H1 (cell line): ENCODE results near the gene KCNMB1. TPM values are rescaled to one million over a fixed set of nuclear protein-coding genes. Genes with fewer than 3 reads are reported as not detected.

ENCODE experiments used
- CHD7 ChIP-seq: fragments of 300-600 bp; sonication (generic); IDR thresholded peaks from 2 replicates; pipeline ENCODE4 v1.7.1; 2012; ENCODE audit warnings: low read length, moderate library complexity, mild to moderate bottlenecking, inconsistent platforms; ENCODE audit not compliant: insufficient replicate concordance
- CREB1 ChIP-seq: IDR thresholded peaks from 2 replicates; pipeline ENCODE4 v1.6.1; 2012; ENCODE audit warnings: inconsistent platforms
- FOSL1 ChIP-seq: IDR thresholded peaks from 2 replicates; pipeline ENCODE4 v1.6.1; 2011; ENCODE audit warnings: mild to moderate bottlenecking, low read depth, low read length, moderate library complexity; ENCODE audit not compliant: insufficient read depth
- NRF1 ChIP-seq: IDR thresholded peaks from 2 replicates; pipeline ENCODE4 v1.6.1; 2011; ENCODE audit warnings: mild to moderate bottlenecking, low read depth, low read length, improper control_type of control experiment
- PHF8 ChIP-seq: fragments of 200-600 bp; sonication (generic); conservative IDR thresholded peaks from 2 replicates; pipeline ENCODE4 v1.7.1; 2012; ENCODE audit warnings: low read depth, mild to moderate bottlenecking, inconsistent platforms, low read length, moderate library complexity
- POU5F1 ChIP-seq: IDR thresholded peaks from 2 replicates; pipeline ENCODE4 v1.6.1; 2011; ENCODE audit warnings: low read depth, mild to moderate bottlenecking, low read length, moderate library complexity
- SIRT6 ChIP-seq: IDR thresholded peaks from one replicate; pipeline ENCODE4 v1.7.1; 2012; ENCODE audit warnings: low read length, inconsistent platforms
- TCF12 ChIP-seq: IDR thresholded peaks from 2 replicates; pipeline ENCODE4 v1.6.1; 2011; ENCODE audit warnings: low read depth, mild to moderate bottlenecking, low read length
- polyA plus RNA-seq, 7 experiments: library from polyadenylated mRNA; depleted of rRNA in 3 of 7; stranded (reverse) in 5 of 7; unstranded in 2 of 7; fragments of >200 nt in 5 of 7; fragments of 200-250 nt in 2 of 7; gene quantifications; 1 replicate in 5 of 7; 2 replicates in 1 of 7; 4 replicates in 1 of 7; pipeline versions ENCODE4 v1.2.1 to v1.2.3, GENCODE V29; 2011 to 2013; ENCODE audit warnings: missing spikeins in 2 of 7, mixed read lengths in 2 of 7
- total RNA-seq: library from RNA; stranded (reverse); fragmentation: NEBNext Ultra II Directional; extraction: Animal tissue kit (Norgen Biotek cat#: 25700); gene quantifications from 2 replicates; pipeline ENCODE4 v1.2.1, GENCODE V29; 2021
- TF ChIP-seq, protein P1 (sequence below): IDR thresholded peaks from 2 replicates; pipeline ENCODE4 v1.6.1; 2012; ENCODE audit warnings: inconsistent platforms
- TF ChIP-seq, protein P2 (sequence below): IDR thresholded peaks from 2 replicates; pipeline ENCODE4 v1.6.1; 2012; ENCODE audit warnings: inconsistent platforms

Gene KCNMB1
- total and polyA plus RNA-seq, 2 of the 8 experiments (the other 6 are each of a cell fraction or from before 2014, with no cell fraction given): 0.08 to 0.19 TPM

- TF ChIP-seq CHD7 (no peak), TCF12 (0 out of 2 replicates have a peak, but pooled peaks have one; percentile 10), CREB1 (no peak), PHF8 (no peak), SIRT6 (no peak), POU5F1 (no peak), NRF1 (no peak), FOSL1 (no peak)
- TF ChIP-seq, protein P1, sequence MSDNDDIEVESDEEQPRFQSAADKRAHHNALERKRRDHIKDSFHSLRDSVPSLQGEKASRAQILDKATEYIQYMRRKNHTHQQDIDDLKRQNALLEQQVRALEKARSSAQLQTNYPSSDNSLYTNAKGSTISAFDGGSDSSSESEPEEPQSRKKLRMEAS: peak; percentile 25; the same call in 1 of the 2 replicates
- TF ChIP-seq, protein P2, sequence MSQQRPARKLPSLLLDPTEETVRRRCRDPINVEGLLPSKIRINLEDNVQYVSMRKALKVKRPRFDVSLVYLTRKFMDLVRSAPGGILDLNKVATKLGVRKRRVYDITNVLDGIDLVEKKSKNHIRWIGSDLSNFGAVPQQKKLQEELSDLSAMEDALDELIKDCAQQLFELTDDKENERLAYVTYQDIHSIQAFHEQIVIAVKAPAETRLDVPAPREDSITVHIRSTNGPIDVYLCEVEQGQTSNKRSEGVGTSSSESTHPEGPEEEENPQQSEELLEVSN: peak; percentile 42; the same call in 1 of the 2 replicates
These were observed 36.0 kb downstream of the KCNMB1 start (continued) for GRCh38 chr5:170353011-170353761.
